ENCODE results near the gene SPTLC2.

DNA sequence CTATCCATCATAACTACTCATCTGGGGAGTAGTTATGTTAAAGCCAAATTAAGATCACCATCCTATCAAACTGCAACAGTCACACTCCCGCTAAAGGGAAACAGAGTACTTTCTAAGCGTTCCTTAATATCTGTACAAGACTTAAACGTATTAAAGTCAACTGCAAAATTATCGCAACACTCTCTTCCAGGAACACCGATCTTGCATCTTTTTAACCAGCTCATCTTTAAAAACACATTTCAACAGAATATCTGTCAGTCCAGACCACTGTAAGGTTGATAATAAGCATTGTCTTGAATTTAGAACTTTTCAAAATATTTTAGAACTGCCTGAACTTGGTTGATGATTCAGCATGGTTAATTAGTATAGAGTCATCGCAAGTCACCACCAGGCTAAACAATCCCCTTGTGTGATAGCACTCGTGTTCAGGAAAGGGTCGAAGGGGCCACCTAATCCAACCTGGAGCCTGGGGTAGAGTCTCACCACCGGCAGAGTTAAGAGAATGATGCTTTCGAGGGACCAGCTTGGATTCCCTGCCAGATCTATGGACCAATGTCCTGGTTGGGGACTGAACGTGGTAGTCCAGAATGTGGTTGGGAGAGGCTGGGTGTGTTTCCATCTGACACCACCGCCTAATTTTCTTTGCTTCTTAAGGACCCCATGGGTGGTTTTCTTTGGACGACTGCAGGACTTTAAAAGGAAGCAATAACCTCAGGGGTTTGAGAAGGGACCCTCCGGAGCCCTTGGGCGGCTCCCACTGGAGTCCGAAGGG, 890 bp downstream of the SPTLC2 start:
- TF ChIP-seq, protein P1, sequence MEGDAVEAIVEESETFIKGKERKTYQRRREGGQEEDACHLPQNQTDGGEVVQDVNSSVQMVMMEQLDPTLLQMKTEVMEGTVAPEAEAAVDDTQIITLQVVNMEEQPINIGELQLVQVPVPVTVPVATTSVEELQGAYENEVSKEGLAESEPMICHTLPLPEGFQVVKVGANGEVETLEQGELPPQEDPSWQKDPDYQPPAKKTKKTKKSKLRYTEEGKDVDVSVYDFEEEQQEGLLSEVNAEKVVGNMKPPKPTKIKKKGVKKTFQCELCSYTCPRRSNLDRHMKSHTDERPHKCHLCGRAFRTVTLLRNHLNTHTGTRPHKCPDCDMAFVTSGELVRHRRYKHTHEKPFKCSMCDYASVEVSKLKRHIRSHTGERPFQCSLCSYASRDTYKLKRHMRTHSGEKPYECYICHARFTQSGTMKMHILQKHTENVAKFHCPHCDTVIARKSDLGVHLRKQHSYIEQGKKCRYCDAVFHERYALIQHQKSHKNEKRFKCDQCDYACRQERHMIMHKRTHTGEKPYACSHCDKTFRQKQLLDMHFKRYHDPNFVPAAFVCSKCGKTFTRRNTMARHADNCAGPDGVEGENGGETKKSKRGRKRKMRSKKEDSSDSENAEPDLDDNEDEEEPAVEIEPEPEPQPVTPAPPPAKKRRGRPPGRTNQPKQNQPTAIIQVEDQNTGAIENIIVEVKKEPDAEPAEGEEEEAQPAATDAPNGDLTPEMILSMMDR (IDR thresholded peaks at IDR 0.05): no peak
- no peak for TF ChIP-seq POLR2AphosphoS5 (IDR thresholded peaks at IDR 0.05)

Data from prostate gland (tissue), 2 donors.